AG09319 (cell line): ENCODE data around the gene DBET.
"Not testable (repeated sequence)": the region's sequence is repeated elsewhere in the genome, so short reads cannot be mapped to it uniquely, and the experiment has no call there.

Source experiments
- DNase-seq: peaks from one replicate; pipeline ENCODE4 v3.0.0-alpha.2; 2010; ENCODE audit warnings: low read depth; ENCODE audit errors: extremely low read depth
- CTCF ChIP-seq: IDR thresholded peaks from 2 replicates; pipeline ENCODE4 v1.5.1; 2011; ENCODE audit warnings: low read depth, mild to moderate bottlenecking, inconsistent platforms, low read length, moderate library complexity

DBET gene

GRCh38 chr4:190064342-190064741 lies at the start of gene DBET:
Gene DBET (plus strand): TSS chr4:190064502.
- DNase-seq = not testable (repeated sequence)

- TF ChIP-seq CTCF = no peak
- no peak for DNase-seq
Measured at GRCh38 chr4:190014771-190015537, 49.3 kb upstream of the DBET start.

GRCh38 chr4:190015538-190016368 lies 48.5 kb upstream of the DBET start:
- no peak for TF ChIP-seq CTCF
- DNase-seq = no peak

GRCh38 chr4:190016369-190017289 lies 47.7 kb upstream of the DBET start:
- no peak for TF ChIP-seq CTCF
- DNase-seq = no peak

GRCh38 chr4:190017357-190018200 lies 46.7 kb upstream of the DBET start:
- TF ChIP-seq CTCF = no peak
- DNase-seq = no peak

- no peak for DNase-seq
- no peak for TF ChIP-seq CTCF
Measured at GRCh38 chr4:190018201-190018920, 45.9 kb upstream of the DBET start.
